PFSK-1 (cell line): ENCODE measurements around the gene RBM34.

ENCODE experiments used
- FOXP2 ChIP-seq: optimal IDR thresholded peaks from 2 replicates; pipeline ENCODE3; 2011; ENCODE audit warnings: borderline replicate concordance, control low read depth, inconsistent platforms; ENCODE audit not compliant: insufficient read depth; ENCODE audit errors: extremely low read length, extremely low read depth
- POLR2AphosphoS5 ChIP-seq: IDR thresholded peaks from 2 replicates; pipeline ENCODE4 v1.6.1; 2012; ENCODE audit warnings: low read depth, mild to moderate bottlenecking, control low read depth, low read length, moderate library complexity
- SIN3A ChIP-seq: IDR thresholded peaks from 2 replicates; pipeline ENCODE4 v1.6.1; 2012; ENCODE audit warnings: mild to moderate bottlenecking, low read length, moderate library complexity, borderline replicate concordance; ENCODE audit not compliant: insufficient read depth
- TAF1 ChIP-seq: IDR thresholded peaks from 2 replicates; pipeline ENCODE4 v1.6.1; 2012; ENCODE audit warnings: low read length, control low read depth, borderline replicate concordance; ENCODE audit not compliant: insufficient read depth
- TF ChIP-seq, protein P1 (sequence below), 2 experiments: IDR thresholded peaks; 2 replicates each; pipeline versions ENCODE4 v1.6.1 to v1.8.0; 2011 to 2012; ENCODE audit warnings: low read depth in 2 of 2, low read length in 2 of 2, control low read depth in 1 of 2, inconsistent platforms in 1 of 2, mild to moderate bottlenecking in 1 of 2, moderate library complexity in 1 of 2; ENCODE audit not compliant: insufficient read depth in 1 of 2

Gene RBM34

DNA sequence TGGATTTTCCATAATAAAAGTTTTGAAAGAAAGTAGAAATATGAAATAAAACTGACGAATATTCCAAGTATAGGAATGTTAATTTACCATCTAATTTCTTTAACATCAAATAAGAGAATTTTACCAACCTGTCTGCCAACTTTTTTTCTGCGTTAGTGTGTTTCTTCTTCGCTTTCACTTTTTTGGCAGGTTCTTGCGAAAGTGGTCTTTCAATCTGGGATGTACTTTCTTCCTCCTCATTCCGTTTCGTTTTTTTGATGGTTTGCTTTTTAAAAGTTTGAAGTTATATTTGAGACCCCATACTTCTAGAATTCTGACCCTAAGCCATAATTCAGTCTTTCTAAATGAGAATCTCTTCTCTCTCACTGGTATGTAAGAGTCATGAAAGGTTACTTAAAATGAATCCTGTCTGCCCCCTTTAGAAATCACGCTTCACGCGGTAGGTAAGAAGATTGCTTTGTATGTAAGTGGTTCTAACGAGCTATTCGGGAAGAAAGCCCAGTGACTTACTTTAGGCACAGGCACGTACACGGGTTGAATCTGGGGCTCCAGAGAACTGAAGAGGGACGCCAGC, 580 bp downstream of the RBM34 start:
- TF ChIP-seq, protein P1, sequence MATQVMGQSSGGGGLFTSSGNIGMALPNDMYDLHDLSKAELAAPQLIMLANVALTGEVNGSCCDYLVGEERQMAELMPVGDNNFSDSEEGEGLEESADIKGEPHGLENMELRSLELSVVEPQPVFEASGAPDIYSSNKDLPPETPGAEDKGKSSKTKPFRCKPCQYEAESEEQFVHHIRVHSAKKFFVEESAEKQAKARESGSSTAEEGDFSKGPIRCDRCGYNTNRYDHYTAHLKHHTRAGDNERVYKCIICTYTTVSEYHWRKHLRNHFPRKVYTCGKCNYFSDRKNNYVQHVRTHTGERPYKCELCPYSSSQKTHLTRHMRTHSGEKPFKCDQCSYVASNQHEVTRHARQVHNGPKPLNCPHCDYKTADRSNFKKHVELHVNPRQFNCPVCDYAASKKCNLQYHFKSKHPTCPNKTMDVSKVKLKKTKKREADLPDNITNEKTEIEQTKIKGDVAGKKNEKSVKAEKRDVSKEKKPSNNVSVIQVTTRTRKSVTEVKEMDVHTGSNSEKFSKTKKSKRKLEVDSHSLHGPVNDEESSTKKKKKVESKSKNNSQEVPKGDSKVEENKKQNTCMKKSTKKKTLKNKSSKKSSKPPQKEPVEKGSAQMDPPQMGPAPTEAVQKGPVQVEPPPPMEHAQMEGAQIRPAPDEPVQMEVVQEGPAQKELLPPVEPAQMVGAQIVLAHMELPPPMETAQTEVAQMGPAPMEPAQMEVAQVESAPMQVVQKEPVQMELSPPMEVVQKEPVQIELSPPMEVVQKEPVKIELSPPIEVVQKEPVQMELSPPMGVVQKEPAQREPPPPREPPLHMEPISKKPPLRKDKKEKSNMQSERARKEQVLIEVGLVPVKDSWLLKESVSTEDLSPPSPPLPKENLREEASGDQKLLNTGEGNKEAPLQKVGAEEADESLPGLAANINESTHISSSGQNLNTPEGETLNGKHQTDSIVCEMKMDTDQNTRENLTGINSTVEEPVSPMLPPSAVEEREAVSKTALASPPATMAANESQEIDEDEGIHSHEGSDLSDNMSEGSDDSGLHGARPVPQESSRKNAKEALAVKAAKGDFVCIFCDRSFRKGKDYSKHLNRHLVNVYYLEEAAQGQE (IDR thresholded peaks at IDR 0.05; ENCODE audit: insufficient read depth in 1 of 2, low read depth in 2 of 2, low read length in 2 of 2) = no peak
- TF ChIP-seq POLR2AphosphoS5 = no peak
- TF ChIP-seq TAF1 = no peak
- no peak for TF ChIP-seq SIN3A
- no peak for TF ChIP-seq FOXP2

DNA sequence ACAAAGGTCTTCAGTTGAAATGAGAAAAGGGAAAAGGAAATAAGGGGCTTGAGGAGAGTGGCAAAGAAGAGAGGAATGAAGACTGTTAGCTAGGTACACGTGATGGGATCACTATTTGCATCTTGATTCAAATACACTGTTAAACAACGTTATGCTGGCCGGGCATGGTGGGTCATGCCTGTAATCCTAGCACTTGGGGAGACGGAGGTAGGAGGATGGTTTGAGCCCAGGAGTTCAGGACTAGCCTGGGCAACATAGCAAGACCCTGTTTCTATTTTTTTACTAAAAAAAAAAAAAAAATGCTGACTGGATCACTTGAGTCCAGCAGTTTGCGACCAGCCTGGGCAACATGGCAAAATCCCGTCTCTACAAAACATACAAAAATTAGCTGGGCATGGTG, 2.4 kb downstream of the RBM34 start:
- TF ChIP-seq POLR2AphosphoS5 (no peak), TAF1 (no peak), FOXP2 (no peak), SIN3A (no peak)
- TF ChIP-seq, protein P1 (IDR thresholded peaks at IDR 0.05; ENCODE audit: insufficient read depth in 1 of 2, low read depth in 2 of 2, low read length in 2 of 2) = no peak

DNA sequence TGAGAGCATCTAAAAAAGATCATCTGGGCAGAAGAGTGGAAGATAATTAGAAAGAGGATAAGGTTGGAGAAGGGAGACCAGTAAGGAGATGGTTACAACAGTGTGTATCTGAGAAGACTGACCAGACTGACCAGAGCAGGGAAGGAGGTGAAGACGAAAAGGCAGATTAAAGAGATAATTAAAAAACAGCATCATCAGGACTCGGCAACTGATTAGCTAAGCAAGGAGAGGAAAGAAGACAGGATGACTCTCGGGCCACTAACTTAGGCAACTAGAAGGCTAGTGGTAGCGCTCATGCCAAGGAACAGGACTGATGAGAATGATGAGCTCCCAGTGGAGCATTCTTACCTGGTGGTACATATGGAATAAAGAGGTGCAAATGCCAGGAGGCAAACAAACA, 3.9 kb downstream of the RBM34 start:
- TF ChIP-seq, protein P1 (IDR thresholded peaks at IDR 0.05; ENCODE audit: insufficient read depth in 1 of 2, low read depth in 2 of 2, low read length in 2 of 2) = no peak
- no peak for TF ChIP-seq POLR2AphosphoS5
- no peak for TF ChIP-seq FOXP2
- no peak for TF ChIP-seq TAF1

DNA sequence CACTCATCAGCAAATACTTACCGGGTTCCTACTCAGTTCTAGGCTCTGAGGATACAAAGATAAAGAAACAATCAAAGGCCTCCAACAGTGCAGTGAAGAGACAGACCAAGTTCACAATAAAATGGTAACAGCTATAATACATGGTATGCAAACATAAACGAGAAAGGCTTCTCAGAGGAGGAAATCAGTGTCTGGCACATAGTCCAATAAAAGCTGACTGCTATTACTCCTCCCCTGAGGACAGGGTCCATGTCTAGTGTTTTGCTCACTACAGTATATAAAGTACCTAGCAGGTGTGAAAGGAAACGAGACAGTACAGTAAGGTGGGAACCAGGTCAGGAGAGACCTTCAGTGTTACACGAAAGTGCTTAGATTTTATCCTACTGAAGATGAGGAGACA, 4.3 kb downstream of the RBM34 start:
- TF ChIP-seq SIN3A (no peak), TAF1 (no peak), FOXP2 (no peak), POLR2AphosphoS5 (no peak)
- TF ChIP-seq, protein P1 (IDR thresholded peaks at IDR 0.05; ENCODE audit: insufficient read depth in 1 of 2, low read depth in 2 of 2, low read length in 2 of 2) = no peak

DNA sequence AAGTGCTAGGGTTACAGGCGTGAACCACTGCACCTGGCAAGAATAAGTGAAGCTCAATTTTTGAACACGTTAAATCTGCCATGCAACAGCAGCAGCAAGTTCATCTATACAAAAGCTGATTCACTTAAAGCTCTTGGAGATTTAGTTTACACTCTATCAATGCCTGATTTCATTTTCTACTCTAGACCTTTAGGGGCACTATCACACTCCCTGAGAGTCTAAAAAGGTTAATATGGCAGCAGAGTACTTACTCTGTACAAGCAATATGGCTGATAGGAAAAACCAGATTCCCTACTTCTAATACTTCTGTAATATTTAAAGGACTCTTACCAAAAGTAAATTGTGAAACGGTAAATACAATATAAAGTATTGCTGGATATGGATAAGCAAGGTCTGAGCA, 4.8 kb downstream of the RBM34 start:
- TF ChIP-seq FOXP2 (no peak), SIN3A (no peak), TAF1 (no peak)
- TF ChIP-seq, protein P1 (IDR thresholded peaks at IDR 0.05; ENCODE audit: insufficient read depth in 1 of 2, low read depth in 2 of 2, low read length in 2 of 2) = no peak
